Measurements from ENCODE around the gene CTAG2.
A peak's percentile ranks its signal among the peaks of the same experiment; 100 is the strongest.
"Not testable (repeated sequence)": the region's sequence is repeated elsewhere in the genome, so short reads cannot be mapped to it uniquely, and the experiment has no call there.

The CTAG2 gene

GRCh38 chrX:154654372-154654771 is 993 bp upstream of the CTAG2 start:
- H3K4me1 ChIP-seq, result peaks cover 8 to 18% (median 13%) of the 10 kb centered on the region in 10 experiments
- peaks cover 0 to 37% (median 25%) of the 10 kb centered on the region in 11 experiments; a peak in 14 of 22 replicates for H3K9me3 ChIP-seq (replicated peaks in 1 of 11)
- no peak overlapping the region for H3K4me3 ChIP-seq
- H4K20me1 ChIP-seq, result no peaks in the 10 kb centered on the region
- no peaks in the 10 kb centered on the region for H3K36me3 ChIP-seq
- H3K4me2 ChIP-seq, result peak overlapping the region in 5 of 11 experiments; percentile 7 to 23 (median 21); a peak in 4 of 22 replicates
- no peak for TF ChIP-seq Cebpa-rat (IDR thresholded peaks at IDR 0.05)
- H3K27me3 ChIP-seq, result peaks cover 5 to 52% (median 30%) of the 10 kb centered on the region in 11 experiments; a peak in 18 of 22 replicates
- no peak overlapping the region for H3K27ac ChIP-seq
- H3K9ac ChIP-seq, result no peak overlapping the region

- Histone ChIP-seq H3K4me3 (no peak overlapping the region), H3K36me3 (no peaks in the 10 kb centered on the region), H4K20me1 (no peaks in the 10 kb centered on the region), H3K9me3 (replicated peaks in 1 of 11) (peaks cover 0 to 25% (median 11%) of the 10 kb centered on the region in 11 experiments; a peak in 13 of 22 replicates), H3K4me1 (peaks cover 16 to 27% (median 21%) of the 10 kb centered on the region in 10 experiments), H3K4me2 (no peak overlapping the region), H3K27me3 (peaks cover 4 to 49% (median 25%) of the 10 kb centered on the region in 11 experiments; a peak in 17 of 22 replicates), H3K27ac (no peak overlapping the region), H3K9ac (no peak overlapping the region)
- no peak for TF ChIP-seq Cebpa-rat (IDR thresholded peaks at IDR 0.05)
These were observed 354 bp downstream of the CTAG2 start for GRCh38 chrX:154653048-154653401.

GRCh38 chrX:154652311-154653047 is 900 bp downstream of the CTAG2 start:
- H3K27me3 ChIP-seq, result peaks cover 4 to 44% (median 25%) of the 10 kb centered on the region in 11 experiments; a peak in 17 of 22 replicates
- no peak overlapping the region for H3K4me2 ChIP-seq
- no peaks in the 10 kb centered on the region for H3K36me3 ChIP-seq
- H3K4me1 ChIP-seq, result peaks cover 16 to 27% (median 21%) of the 10 kb centered on the region in 10 experiments
- H3K27ac ChIP-seq, result no peak overlapping the region
- peaks cover 0 to 21% (median 8%) of the 10 kb centered on the region in 11 experiments; a peak in 13 of 22 replicates for H3K9me3 ChIP-seq (replicated peaks in 1 of 11)
- no peaks in the 10 kb centered on the region for H4K20me1 ChIP-seq
- H3K4me3 ChIP-seq, result no peak overlapping the region
- H3K9ac ChIP-seq, result no peak overlapping the region
- no peak for TF ChIP-seq Cebpa-rat (IDR thresholded peaks at IDR 0.05)

- H3K27ac ChIP-seq, result 0 out of 22 replicates have a peak overlapping the region, but pooled peaks of 1 of the 11 experiments have one; percentile 4
- no peaks in the 10 kb centered on the region for H4K20me1 ChIP-seq
- H3K27me3 ChIP-seq, result peaks cover 4 to 31% (median 15%) of the 10 kb centered on the region in 11 experiments; a peak in 16 of 22 replicates
- H3K36me3 ChIP-seq, result no peaks in the 10 kb centered on the region
- peaks cover 0 to 15% (median 8%) of the 10 kb centered on the region in 11 experiments; a peak in 13 of 22 replicates for H3K9me3 ChIP-seq (replicated peaks in 1 of 11)
- H3K4me2 ChIP-seq, result peak overlapping the region; percentile 48 to 79 (median 69)
- H3K9ac ChIP-seq, result no peak overlapping the region
- no peak overlapping the region for H3K4me3 ChIP-seq
- TF ChIP-seq Cebpa-rat (IDR thresholded peaks at IDR 0.05), result no peak
- peaks cover 16 to 27% (median 21%) of the 10 kb centered on the region in 10 experiments for H3K4me1 ChIP-seq
These were observed 3.2 kb downstream of the CTAG2 start for GRCh38 chrX:154650221-154650510.

GRCh38 chrX:154649503-154650220 is 3.7 kb downstream of the CTAG2 start:
- peaks cover 16 to 24% (median 20%) of the 10 kb centered on the region in 10 experiments for H3K4me1 ChIP-seq
- no peak overlapping the region for H3K4me3 ChIP-seq
- no peaks in the 10 kb centered on the region for H4K20me1 ChIP-seq
- H3K9ac ChIP-seq, result peak overlapping the region in 7 of 11 experiments; percentile 1 to 51 (median 22); a peak in 5 of 22 replicates
- no peaks in the 10 kb centered on the region for H3K36me3 ChIP-seq
- H3K27me3 ChIP-seq, result peaks cover 4 to 29% (median 15%) of the 10 kb centered on the region in 11 experiments; a peak in 16 of 22 replicates
- peaks cover 0 to 10% (median 5%) of the 10 kb centered on the region in 11 experiments; a peak in 13 of 22 replicates for H3K9me3 ChIP-seq (replicated peaks in 1 of 11)
- H3K27ac ChIP-seq, result peak overlapping the region in 2 of 11 experiments; percentile 43 to 50; a peak in 5 of 22 replicates
- TF ChIP-seq Cebpa-rat (IDR thresholded peaks at IDR 0.05), result no peak
- H3K4me2 ChIP-seq, result peak overlapping the region; percentile 48 to 79 (median 69)

- Histone ChIP-seq H4K20me1 (no peaks in the 10 kb centered on the region), H3K36me3 (no peaks in the 10 kb centered on the region), H3K9ac (peak overlapping the region in 6 of 11 experiments; percentile 1 to 51 (median 26); a peak in 7 of 22 replicates), H3K27me3 (peaks cover 4 to 29% (median 15%) of the 10 kb centered on the region in 11 experiments; a peak in 16 of 22 replicates), H3K4me3 (no peak overlapping the region), H3K4me1 (peaks cover 16 to 20% (median 18%) of the 10 kb centered on the region in 10 experiments), H3K9me3 (replicated peaks in 1 of 11) (peaks cover 0 to 5% (median 0%) of the 10 kb centered on the region in 11 experiments; a peak in 1 of 22 replicates), H3K27ac (peak overlapping the region in 2 of 11 experiments; percentile 43 to 50; a peak in 4 of 22 replicates), H3K4me2 (peak overlapping the region; percentile 48 to 79 (median 69))
- no peak for TF ChIP-seq Cebpa-rat (IDR thresholded peaks at IDR 0.05)
These were observed 4.4 kb downstream of the CTAG2 start for GRCh38 chrX:154648931-154649330.

GRCh38 chrX:154645745-154646378 is 7.5 kb downstream of the CTAG2 start:
- not testable (repeated sequence) for H3K4me2 ChIP-seq; H3K4me3 ChIP-seq; H4K20me1 ChIP-seq; H3K36me3 ChIP-seq; H3K9me3 ChIP-seq (replicated peaks in 1 of 11); H3K9ac ChIP-seq; H3K27ac ChIP-seq
- Histone ChIP-seq H3K4me1 (peaks cover 16 to 20% (median 18%) of the 10 kb centered on the region in 10 experiments), H3K27me3 (peaks cover 4 to 19% (median 14%) of the 10 kb centered on the region in 11 experiments; a peak in 14 of 22 replicates)

- H3K4me1 ChIP-seq; H3K9me3 ChIP-seq (replicated peaks in 1 of 11); H4K20me1 ChIP-seq; H3K27me3 ChIP-seq; H3K4me3 ChIP-seq; H3K36me3 ChIP-seq; H3K4me2 ChIP-seq; H3K9ac ChIP-seq; H3K27ac ChIP-seq: not testable (repeated sequence)
These were observed 9.7 kb downstream of the CTAG2 start for GRCh38 chrX:154643708-154644107.

- not testable (repeated sequence) for H3K4me1 ChIP-seq
These were observed 11.6 kb downstream of the CTAG2 start for GRCh38 chrX:154641740-154642139.

GRCh38 chrX:154633661-154634060 is 19.7 kb downstream of the CTAG2 start:
- H4K20me1 ChIP-seq; H3K4me2 ChIP-seq; H3K27ac ChIP-seq; H3K9ac ChIP-seq; H3K27me3 ChIP-seq; H3K4me3 ChIP-seq; H3K36me3 ChIP-seq; H3K4me1 ChIP-seq; H3K9me3 ChIP-seq (replicated peaks in 1 of 11): not testable (repeated sequence)

More at GRCh38 chrX:154641740-154642139, 11.6 kb downstream of the CTAG2 start:
- H3K9ac ChIP-seq; H3K9me3 ChIP-seq (replicated peaks in 1 of 11); H4K20me1 ChIP-seq; H3K4me3 ChIP-seq; H3K36me3 ChIP-seq; H3K27ac ChIP-seq; H3K4me2 ChIP-seq; H3K27me3 ChIP-seq: not testable (repeated sequence)

GRCh38 chrX:154630949-154631348 is 22.4 kb downstream of the CTAG2 start:
- not testable (repeated sequence) for H4K20me1 ChIP-seq; H3K9ac ChIP-seq; H3K27ac ChIP-seq; H3K4me2 ChIP-seq; H3K4me1 ChIP-seq; H3K9me3 ChIP-seq (replicated peaks in 1 of 11); H3K27me3 ChIP-seq; H3K4me3 ChIP-seq; H3K36me3 ChIP-seq

GRCh38 chrX:154628960-154629359 is 24.4 kb downstream of the CTAG2 start:
- not testable (repeated sequence) for H3K4me2 ChIP-seq; H3K27ac ChIP-seq; H3K4me3 ChIP-seq; H3K4me1 ChIP-seq; H3K27me3 ChIP-seq; H3K9me3 ChIP-seq (replicated peaks in 1 of 11); H4K20me1 ChIP-seq; H3K36me3 ChIP-seq; H3K9ac ChIP-seq

Data from BLaER1 treated with 17β-estradiol and CSF1 and Interleukin-3, amounts not matched to agents 10 nM and 100 nM (cell line).